ENCODE results near the gene PARD6A. TPM values are rescaled to one million over a fixed set of nuclear protein-coding genes. Genes with fewer than 3 reads are reported as not detected.

PARD6A gene
- total RNA-seq, 1 donor from 2014 or later: 3.7 TPM

- intact Hi-C loops (cut with micrococcal nuclease): no loop called here
- no peak for DNase-seq
- ATAC-seq: peak; percentile 26
Measured at GRCh38 chr16:67652578-67653127, 8.1 kb upstream of the PARD6A start.

- no peak for ATAC-seq
- intact Hi-C loops (cut with micrococcal nuclease): no loop called here
- no peak for DNase-seq
Measured at GRCh38 chr16:67653128-67653788, 7.5 kb upstream of the PARD6A start.

GRCh38 chr16:67653789-67654402, 6.9 kb upstream of the PARD6A start:
- intact Hi-C loops (cut with micrococcal nuclease): no loop called here
- DNase-seq (no peak), ATAC-seq (no peak)

GRCh38 chr16:67654403-67654911, 6.3 kb upstream of the PARD6A start:
- ATAC-seq (no peak), DNase-seq (no peak)
- intact Hi-C loops (cut with micrococcal nuclease): no loop called here

- DNase-seq (no peak), ATAC-seq (no peak)
- intact Hi-C loops (cut with micrococcal nuclease): no loop called here
Measured at GRCh38 chr16:67655363-67655762, 5.4 kb upstream of the PARD6A start.

GRCh38 chr16:67656344-67657016, 4.3 kb upstream of the PARD6A start:
- no peak for DNase-seq
- intact Hi-C loops (cut with micrococcal nuclease): no loop called here
- ATAC-seq: no peak

- ATAC-seq (no peak), DNase-seq (no peak)
- intact Hi-C loops (cut with micrococcal nuclease): no loop called here
Measured at GRCh38 chr16:67657017-67657608, 3.6 kb upstream of the PARD6A start.

GRCh38 chr16:67657751-67658518, 2.8 kb upstream of the PARD6A start:
- no peak for DNase-seq
- no peak for ATAC-seq
- intact Hi-C loops (cut with micrococcal nuclease): no loop called here

- DNase-seq (no peak), ATAC-seq (no peak)
- intact Hi-C loops (cut with micrococcal nuclease): no loop called here
Measured at GRCh38 chr16:67658849-67659674, 1.7 kb upstream of the PARD6A start.

GRCh38 chr16:67659675-67660563, 841 bp upstream of the PARD6A start, which contains the start of gene ACD:
ACD (minus strand) TSS chr16:67660260; CDS start chr16:67660220, 40 bp downstream.
- intact Hi-C loops (cut with micrococcal nuclease): no loop called here
- ATAC-seq (peak; percentile 94), DNase-seq (peak; percentile 94)

GRCh38 chr16:67661101-67661761, 471 bp downstream of the PARD6A start:
- DNase-seq (peak; percentile 47), ATAC-seq (no peak)
- intact Hi-C loops (cut with micrococcal nuclease): no loop called here

- ATAC-seq (no peak), DNase-seq (no peak)
- intact Hi-C loops (cut with micrococcal nuclease): no loop called here
Measured at GRCh38 chr16:67661886-67662652, 1.3 kb downstream of the PARD6A start.

GRCh38 chr16:67662653-67663010, 1.9 kb downstream of the PARD6A start:
- DNase-seq (no peak), ATAC-seq (no peak)
- intact Hi-C loops (cut with micrococcal nuclease): no loop called here

- intact Hi-C loops (cut with micrococcal nuclease): no loop called here
- DNase-seq (peak; percentile 31), ATAC-seq (no peak)
Measured at GRCh38 chr16:67663151-67663876, 2.6 kb downstream of the PARD6A start.

GRCh38 chr16:67663877-67664222, 3.1 kb downstream of the PARD6A start:
- ATAC-seq (no peak), DNase-seq (no peak)
- intact Hi-C loops (cut with micrococcal nuclease): no loop called here

Measured in left ventricle myocardium superior (tissue), 1 donor.